Prostate gland (tissue), 2 donors: Measurements from ENCODE around the gene CSHL1. TPM values are rescaled to one million over a fixed set of nuclear protein-coding genes. Genes with fewer than 3 reads are reported as not detected.
A peak's percentile ranks its signal among the peaks of the same experiment; 100 is the strongest.

ENCODE experiments used
- DNase-seq: peaks from one replicate; pipeline ENCODE4 v3.0.0-alpha.2; 2019; ENCODE audit warnings: low spot score
- H3K27ac ChIP-seq, 2 donors: fragments of 200-600 bp; sonication (generic); 2 replicates each; pipeline ENCODE4 v1.5.1; 2017 to 2019
- H3K27me3 ChIP-seq: fragments of 200-600 bp; sonication (generic); replicated peaks from 2 replicates; pipeline ENCODE4 v1.5.1; 2019; ENCODE audit not compliant: insufficient read depth
- H3K36me3 ChIP-seq, 2 donors: fragments of 200-600 bp; sonication (generic); 1 replicate in 1 of 2; 2 replicates in 1 of 2; pipeline versions ENCODE4 v1.5.1 to v1.8.1; 2017 to 2019
- H3K4me1 ChIP-seq: fragments of 200-600 bp; sonication (generic); replicated peaks from 2 replicates; pipeline ENCODE4 v1.5.1; 2019
- H3K4me3 ChIP-seq, 2 donors: fragments of 200-600 bp; sonication (generic); 2 replicates each; pipeline ENCODE4 v1.5.1; 2017 to 2019
- H3K9me3 ChIP-seq: fragments of 200-600 bp; sonication (generic); 2 replicates; pipeline ENCODE4 v1.5.1; 2017
- POLR2A ChIP-seq: fragments of 450-650 bp; IDR thresholded peaks from one replicate; pipeline ENCODE4 v1.6.1; 2016; ENCODE audit warnings: antibody characterized with exemption, mild to moderate bottlenecking
- POLR2AphosphoS5 ChIP-seq: sonication (generic); formaldehyde crosslinking; IDR thresholded peaks from one replicate; pipeline ENCODE4 v1.6.1; 2017; ENCODE audit warnings: antibody characterized with exemption
- WGBS: methylation state at CpG from one replicate; pipeline ENCODE4 v1.1.5; 2018; 5-methylcytosine and 5-hydroxymethylcytosine counted together
- intact Hi-C: fragments of 100-400 bp; cut with DNase I; formaldehyde crosslinking; loops from one replicate; pipeline ENCODE4 v1.14.2; 2022
- total RNA-seq, 2 donors: library from RNA; depleted of rRNA; stranded (reverse); fragments of >200 nt; gene quantifications; one replicate each; pipeline ENCODE4 v1.1.0, GENCODE V29; 2016
- TF ChIP-seq, protein P1 (sequence below), 4 experiments: fragments of 200-600 bp in 2 of 4; fragments of 450-650 bp in 2 of 4; sonication (generic) in 2 of 4; IDR thresholded peaks; 1 replicate in 3 of 4; 2 replicates in 1 of 4; pipeline ENCODE4 v1.5.1; 2016 to 2019; ENCODE audit warnings: antibody characterized with exemption in 4 of 4, mild to moderate bottlenecking in 2 of 4, moderate library complexity in 2 of 4

CSHL1 gene
- total RNA-seq, 2 donors from 2014 or later = 0.34 TPM; not detected in 1

DNA sequence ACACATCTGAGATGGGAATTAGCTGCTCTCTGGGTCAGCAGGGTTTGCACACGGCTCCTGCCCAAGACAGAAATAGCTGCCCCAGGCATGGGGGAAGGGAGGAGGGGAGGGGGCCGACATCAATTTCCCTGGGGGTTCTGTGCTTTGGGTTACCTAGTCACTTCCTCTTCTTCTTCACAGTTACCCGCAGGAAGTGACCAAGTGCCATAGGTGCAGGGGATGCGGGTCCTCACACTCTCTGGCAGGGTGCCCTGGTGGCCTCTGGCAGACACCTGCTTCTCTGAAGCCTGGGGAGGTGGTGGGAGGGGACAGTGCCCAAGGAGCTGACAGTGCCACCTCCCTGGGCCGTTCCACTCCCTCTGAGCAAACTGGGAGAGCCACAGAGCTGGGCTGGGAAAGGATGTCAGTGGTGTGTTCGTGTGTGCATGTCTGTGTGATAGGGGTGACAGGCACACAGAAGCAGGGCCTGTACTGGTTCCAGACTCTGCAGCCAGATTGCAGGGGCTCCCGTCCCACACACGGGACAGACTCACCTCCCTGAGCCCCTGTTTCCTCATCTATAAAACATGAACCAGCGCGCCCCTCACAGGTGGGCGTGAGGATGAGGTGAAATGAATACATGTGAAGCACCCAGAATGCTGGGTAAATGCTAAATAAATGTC is 43.5 kb upstream of the CSHL1 start:
- H3K27ac ChIP-seq = no peak overlapping the region
- H3K36me3 ChIP-seq = no peaks in the 10 kb centered on the region
- no peaks in the 10 kb centered on the region for H3K9me3 ChIP-seq
- intact Hi-C loops = no loop called here
- TF ChIP-seq, protein P1, sequence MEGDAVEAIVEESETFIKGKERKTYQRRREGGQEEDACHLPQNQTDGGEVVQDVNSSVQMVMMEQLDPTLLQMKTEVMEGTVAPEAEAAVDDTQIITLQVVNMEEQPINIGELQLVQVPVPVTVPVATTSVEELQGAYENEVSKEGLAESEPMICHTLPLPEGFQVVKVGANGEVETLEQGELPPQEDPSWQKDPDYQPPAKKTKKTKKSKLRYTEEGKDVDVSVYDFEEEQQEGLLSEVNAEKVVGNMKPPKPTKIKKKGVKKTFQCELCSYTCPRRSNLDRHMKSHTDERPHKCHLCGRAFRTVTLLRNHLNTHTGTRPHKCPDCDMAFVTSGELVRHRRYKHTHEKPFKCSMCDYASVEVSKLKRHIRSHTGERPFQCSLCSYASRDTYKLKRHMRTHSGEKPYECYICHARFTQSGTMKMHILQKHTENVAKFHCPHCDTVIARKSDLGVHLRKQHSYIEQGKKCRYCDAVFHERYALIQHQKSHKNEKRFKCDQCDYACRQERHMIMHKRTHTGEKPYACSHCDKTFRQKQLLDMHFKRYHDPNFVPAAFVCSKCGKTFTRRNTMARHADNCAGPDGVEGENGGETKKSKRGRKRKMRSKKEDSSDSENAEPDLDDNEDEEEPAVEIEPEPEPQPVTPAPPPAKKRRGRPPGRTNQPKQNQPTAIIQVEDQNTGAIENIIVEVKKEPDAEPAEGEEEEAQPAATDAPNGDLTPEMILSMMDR (IDR thresholded peaks at IDR 0.05) = no peak
- no peak for TF ChIP-seq POLR2AphosphoS5
- no peak for TF ChIP-seq POLR2A
- 32% methylated on average over 11 of the region's 11 CpGs for WGBS
- H3K4me3 ChIP-seq = no peak overlapping the region
- no peaks in the 10 kb centered on the region for H3K4me1 ChIP-seq
- no peak for DNase-seq
- no peaks in the 10 kb centered on the region for H3K27me3 ChIP-seq

DNA sequence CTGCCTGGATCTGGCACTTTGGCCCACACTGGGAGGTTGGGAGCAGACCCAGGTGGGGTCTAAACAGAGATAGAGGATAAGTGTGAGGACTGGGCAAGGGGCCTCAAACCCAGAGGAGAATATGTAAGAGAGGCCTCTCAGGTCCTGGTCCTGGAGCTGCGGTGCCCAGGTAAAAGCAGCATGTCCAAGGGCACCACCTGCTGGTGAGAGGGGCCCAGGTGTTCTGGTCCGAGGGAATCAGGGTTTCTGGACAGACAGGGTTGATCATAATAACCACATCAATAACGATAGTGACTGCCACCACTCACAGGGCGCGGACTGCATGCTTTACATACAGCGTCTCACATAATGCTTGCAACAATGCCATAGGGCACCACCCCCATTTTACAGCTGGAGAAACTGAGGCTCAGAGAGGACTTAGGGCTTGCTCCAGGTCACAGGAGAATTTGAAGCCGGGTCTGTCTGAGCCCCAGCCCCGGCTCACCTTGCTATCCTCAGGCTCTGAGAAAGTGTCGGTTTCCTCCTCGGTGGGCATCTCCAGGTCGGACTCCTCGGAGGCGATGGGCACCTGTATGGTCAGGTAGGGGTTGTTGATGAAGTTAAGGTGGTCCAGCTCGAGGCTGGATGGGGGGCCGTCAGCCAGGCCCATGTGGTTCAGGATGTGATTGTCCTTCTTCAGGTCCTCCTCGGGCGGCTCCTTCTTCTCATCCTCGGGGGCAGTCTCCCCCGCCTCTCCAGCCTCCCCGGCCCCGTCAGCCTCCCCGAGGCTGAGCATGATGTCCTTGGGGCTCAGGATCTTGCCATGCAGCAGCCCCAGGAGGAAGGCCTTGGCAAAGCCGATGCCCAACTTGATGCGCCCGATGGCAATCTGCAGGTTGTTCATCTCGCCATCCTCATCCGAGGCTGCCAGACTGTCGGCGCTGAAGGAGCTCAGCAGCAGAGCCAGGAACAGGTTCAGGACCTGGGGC is 40.2 kb upstream of the CSHL1 start:
- 81% methylated on average over 29 of the region's 29 CpGs for WGBS

DNA sequence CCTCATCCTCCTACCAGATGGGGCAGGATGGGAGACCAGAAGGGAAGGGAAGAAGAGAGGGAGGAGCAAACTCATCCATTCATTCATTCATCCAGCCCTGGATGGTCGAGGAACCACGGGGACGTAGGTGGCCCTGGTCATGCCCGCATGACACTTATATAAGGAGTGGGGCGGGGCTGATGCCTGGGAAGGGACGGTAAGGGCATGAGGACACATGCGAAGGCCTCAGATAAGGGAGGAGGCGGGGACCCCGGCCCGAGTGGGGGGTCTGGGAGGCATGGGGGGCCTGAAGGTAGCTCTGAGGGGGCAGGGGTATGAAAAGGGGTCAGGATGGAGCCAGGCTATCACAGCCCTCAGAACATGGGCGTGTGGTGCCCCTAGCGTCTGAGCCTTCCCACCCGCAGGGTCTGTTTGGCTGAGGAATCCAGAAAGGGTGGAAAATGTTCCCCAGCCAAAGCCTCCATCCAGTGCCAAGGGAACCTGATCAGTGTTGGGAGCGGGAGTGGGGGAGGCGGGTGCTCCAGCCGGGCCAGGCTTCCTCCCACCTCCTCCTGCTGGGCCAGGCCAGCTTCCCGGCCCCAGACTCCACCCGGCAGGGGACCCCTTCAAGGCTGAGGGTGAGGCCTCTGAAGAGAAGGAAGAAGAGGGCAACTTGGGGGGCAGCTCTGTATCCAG is 38.7 kb upstream of the CSHL1 start:
- DNase-seq = no peak
- no peaks in the 10 kb centered on the region for H3K9me3 ChIP-seq
- H3K4me3 ChIP-seq = no peak overlapping the region
- 65% methylated on average over 18 of the region's 18 CpGs for WGBS
- TF ChIP-seq POLR2AphosphoS5 = no peak
- TF ChIP-seq, protein P1 (IDR thresholded peaks at IDR 0.05) = no peak
- TF ChIP-seq POLR2A = no peak
- intact Hi-C loops = no loop called here
- no peaks in the 10 kb centered on the region for H3K27me3 ChIP-seq
- no peak overlapping the region for H3K27ac ChIP-seq
- no peaks in the 10 kb centered on the region for H3K36me3 ChIP-seq
- no peaks in the 10 kb centered on the region for H3K4me1 ChIP-seq

More for the DNA sequence above, 40.2 kb upstream of the CSHL1 start:
- TF ChIP-seq POLR2AphosphoS5 (no peak), POLR2A (no peak)
- TF ChIP-seq, protein P1 (IDR thresholded peaks at IDR 0.05) = peak in 3 of 4 experiments; percentile 26 to 52 (median 40)
- Histone ChIP-seq H3K4me1 (no peaks in the 10 kb centered on the region), H3K27ac (no peak overlapping the region), H3K9me3 (no peaks in the 10 kb centered on the region), H3K4me3 (no peak overlapping the region), H3K27me3 (no peaks in the 10 kb centered on the region), H3K36me3 (no peaks in the 10 kb centered on the region)
- intact Hi-C loops = no loop called here
- DNase-seq = peak; percentile 44

DNA sequence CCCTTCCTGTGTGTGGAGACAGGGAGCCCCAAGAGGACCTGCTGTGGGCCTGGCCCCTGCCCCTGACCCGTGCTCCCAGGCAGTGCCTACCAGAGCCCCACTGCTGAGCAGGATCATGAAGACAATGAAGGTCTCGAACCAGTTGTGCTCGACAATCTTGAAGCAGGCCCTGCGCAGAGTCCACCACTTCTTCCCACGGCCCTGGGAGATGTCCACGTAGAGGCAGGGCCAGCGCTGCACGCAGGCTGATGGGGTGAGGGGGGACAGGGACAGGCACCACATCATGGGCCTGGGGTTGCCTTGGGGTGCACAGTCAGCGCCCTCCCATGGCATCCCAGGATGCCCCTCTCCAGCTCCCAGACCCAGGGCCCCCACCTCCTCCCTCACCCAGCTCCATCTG is 37.5 kb upstream of the CSHL1 start:
- no peaks in the 10 kb centered on the region for H3K9me3 ChIP-seq
- intact Hi-C loops = no loop called here
- no peaks in the 10 kb centered on the region for H3K4me1 ChIP-seq
- TF ChIP-seq, protein P1 (IDR thresholded peaks at IDR 0.05) = no peak
- WGBS = 81% methylated on average over 3 of the region's 9 CpGs
- DNase-seq = no peak
- no peaks in the 10 kb centered on the region for H3K36me3 ChIP-seq
- no peaks in the 10 kb centered on the region for H3K27me3 ChIP-seq
- H3K27ac ChIP-seq = no peak overlapping the region
- H3K4me3 ChIP-seq = no peak overlapping the region
